Inflammatory macrophage treated with lipopolysaccharide for 4 hours (primary cell): Measurements from ENCODE around the gene CDH2.
A peak's percentile ranks its signal among the peaks of the same experiment; 100 is the strongest.

ENCODE experiments used
- DNase-seq: peaks from one replicate; pipeline ENCODE4 v3.0.0-alpha.2; 2020

Gene CDH2

DNA sequence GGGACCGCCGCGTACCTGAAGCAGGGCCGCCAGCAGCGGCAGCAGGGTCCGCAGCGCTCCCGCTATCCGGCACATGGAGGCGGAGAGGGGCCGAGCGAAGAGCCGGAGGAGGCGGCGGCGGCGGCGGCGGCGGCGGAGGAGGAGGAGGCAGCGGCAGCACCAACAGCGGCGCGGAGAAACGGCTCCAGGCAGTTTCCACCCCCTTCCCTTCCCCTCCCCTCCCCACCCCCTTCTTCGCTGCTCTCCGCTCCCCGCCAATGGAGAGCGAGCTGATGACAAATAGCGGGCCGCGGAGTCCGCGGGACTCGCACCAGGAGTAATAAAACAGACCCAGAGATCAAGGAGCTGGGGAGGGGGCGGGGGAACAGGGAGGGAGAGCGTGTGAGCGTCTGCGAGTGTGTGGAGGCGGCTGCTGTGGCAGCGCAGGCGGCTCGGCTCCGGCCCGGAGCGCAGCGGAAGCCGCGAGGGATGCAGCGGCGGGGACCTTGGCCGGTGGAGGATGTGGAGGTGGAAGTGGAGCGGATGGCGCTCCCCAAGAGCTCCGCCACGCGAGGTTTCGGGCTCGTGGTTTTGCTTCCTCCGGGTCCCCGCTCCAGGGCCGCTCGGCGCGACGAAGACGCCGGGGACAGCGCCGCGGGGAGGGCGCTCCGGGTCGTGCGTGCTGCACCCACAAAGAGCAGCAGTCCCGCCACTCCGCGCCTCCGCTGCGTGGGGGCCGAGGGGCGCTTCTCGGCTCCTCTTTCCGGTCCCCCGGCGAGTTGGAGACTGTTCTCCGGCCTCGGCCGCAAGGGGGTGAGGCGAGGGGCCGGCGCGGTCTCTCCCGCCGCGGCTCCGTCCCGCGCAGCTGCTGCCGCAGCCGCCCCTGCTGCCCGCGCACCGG lies at the start of gene CDH2:
TSS of gene CDH2 (minus strand) at position 183 of the 880 bp plus-strand sequence. CDS start at position 75, 108 bp downstream.
- no peak for DNase-seq

GRCh38 chr18:28212060-28212459 lies 35.1 kb upstream of the CDH2 start:
- no peak for DNase-seq

DNA sequence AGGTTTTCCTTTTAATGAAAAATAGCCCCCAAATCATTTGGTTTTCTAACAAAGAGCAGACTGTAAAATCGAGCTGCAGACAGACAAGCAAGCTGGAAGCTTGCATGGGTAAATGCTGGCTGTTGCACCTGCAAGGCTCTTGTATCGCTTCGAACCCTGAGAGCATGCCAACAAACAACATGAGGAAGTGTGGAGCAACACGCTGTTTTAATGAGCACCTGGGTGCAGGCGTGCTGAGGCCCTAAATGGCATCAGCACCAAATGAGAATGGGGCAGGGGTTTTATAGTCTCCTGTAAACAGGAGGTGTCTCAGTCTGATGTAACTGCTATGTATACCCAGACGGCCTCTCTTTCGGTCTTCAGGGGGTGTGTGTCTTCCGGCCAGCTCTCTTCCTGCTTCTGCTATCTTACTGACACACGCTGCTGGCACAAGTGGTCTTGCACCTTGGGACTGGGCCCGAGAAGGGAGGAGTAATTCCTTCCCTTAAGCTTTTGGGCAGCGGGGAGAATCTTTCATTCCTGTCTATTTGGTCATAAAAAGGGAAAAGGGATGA lies 31.9 kb upstream of the CDH2 start:
- DNase-seq = no peak

GRCh38 chr18:28208268-28208667 lies 31.3 kb upstream of the CDH2 start:
- peak; percentile 21 for DNase-seq

DNA sequence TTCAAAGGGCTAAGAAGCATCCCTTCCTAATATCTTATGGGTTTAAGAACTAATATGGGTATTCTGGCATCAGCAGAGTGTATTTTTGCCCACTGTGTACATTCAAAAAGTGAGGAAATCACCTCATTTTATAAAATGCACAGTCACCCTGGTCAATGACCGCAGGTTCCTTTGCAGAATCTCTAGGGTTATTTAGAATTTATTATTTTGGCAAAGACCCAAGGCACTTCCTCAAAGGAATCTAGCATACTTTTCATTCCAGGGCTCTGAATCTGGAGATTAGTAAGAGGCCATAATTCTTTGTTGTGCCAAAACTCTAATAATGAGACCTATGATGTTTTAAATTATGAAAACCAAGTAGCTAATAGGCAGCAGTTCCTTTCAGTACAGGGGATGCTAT lies 27.2 kb upstream of the CDH2 start:
- DNase-seq = no peak

DNA sequence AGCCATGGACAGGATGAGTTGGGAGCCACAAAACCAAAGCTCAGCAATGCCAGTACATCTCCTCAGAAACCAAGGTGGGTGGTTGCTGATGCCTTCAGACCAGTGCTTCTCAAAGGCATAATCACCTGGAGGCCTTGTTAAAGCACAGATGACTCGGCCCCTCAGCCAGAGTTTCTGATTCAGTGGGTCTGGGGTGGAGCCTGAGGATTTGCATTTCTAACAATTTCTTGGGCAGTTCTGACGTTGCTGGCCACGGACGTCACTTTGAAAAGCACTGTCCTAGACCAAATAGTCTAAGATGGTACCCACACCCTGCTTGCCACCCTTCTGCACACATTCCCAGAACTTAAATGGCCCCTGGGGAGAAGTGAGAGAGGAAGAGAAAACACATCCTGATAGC lies 24.1 kb upstream of the CDH2 start:
- DNase-seq = no peak

GRCh38 chr18:28198620-28199019 lies 21.7 kb upstream of the CDH2 start:
- DNase-seq = no peak

- DNase-seq = no peak
Observed at GRCh38 chr18:28193177-28193778, 16.3 kb upstream of the CDH2 start.

- peak; percentile 49 for DNase-seq
Observed at GRCh38 chr18:28189400-28190239, 12.7 kb upstream of the CDH2 start.

DNA sequence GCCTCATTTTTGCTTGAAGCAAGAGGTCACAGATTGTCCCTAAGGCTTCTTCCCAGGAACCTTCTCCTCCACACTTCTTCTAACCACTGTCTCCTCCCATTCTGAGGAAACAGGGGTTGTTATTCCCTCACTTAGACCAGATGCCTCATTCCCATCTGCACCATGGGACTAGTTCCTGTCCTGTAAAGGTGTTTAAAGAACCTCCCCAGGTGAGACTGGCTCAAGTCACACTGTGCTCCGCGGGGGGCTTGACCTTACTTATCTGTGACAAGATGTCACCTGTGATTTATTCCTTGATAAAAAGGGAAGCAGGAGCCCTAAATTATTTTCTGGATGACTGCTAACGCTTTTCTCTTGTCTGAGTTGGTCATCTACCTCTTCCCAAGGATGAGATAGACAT lies 8.2 kb upstream of the CDH2 start:
- DNase-seq = no peak

DNA sequence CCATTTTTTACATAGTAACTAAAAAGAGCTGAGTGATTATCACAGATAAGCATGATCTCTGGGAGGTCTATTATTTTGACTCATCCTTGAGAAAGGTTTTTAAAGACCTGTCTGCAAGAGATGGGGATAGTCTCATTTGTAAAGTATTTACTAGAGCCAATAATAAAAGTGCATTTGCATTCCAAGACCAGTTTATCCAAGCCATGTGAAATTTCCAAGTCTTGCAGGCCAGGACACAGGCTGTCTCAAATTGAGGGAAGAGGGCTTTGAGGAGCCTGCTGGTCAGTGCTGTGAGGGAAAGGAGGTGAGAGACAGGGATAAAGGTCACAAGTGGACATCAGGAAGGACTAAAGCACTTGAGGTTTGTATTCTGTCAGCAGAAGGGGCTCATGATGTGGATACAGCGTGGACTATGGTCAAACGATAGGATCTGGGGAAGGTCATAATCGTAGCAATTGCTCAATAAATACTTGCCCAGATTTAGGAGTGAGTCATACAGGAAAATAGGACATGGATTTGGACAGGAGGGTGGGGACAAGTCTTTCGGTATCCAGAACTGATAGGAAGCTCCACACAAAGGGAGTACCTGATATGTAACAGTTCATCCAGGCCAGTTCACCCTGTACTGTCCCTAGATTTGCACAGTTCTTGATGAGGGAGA lies 6.6 kb upstream of the CDH2 start:
- DNase-seq = no peak

GRCh38 chr18:28181616-28182015 lies 4.7 kb upstream of the CDH2 start:
- no peak for DNase-seq

DNA sequence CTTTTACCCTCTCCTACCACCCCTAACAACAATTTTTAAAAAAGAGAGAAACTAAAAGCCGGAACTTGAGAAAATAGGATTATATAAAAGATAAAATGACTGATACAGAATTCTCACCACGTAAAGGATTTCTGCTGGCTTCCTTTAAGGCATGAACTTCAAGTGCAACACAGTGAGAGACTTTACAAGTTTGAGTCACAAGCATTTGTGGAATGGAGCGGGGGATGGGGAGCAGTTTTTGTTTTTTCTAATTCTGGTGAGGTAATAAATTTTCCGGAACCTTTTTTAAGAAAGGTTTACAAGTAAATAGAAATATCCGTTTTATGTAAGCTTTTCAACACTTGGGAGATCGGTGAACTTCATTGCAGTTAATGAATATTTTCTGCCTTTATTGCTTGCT lies 1.8 kb upstream of the CDH2 start:
- no peak for DNase-seq

DNA sequence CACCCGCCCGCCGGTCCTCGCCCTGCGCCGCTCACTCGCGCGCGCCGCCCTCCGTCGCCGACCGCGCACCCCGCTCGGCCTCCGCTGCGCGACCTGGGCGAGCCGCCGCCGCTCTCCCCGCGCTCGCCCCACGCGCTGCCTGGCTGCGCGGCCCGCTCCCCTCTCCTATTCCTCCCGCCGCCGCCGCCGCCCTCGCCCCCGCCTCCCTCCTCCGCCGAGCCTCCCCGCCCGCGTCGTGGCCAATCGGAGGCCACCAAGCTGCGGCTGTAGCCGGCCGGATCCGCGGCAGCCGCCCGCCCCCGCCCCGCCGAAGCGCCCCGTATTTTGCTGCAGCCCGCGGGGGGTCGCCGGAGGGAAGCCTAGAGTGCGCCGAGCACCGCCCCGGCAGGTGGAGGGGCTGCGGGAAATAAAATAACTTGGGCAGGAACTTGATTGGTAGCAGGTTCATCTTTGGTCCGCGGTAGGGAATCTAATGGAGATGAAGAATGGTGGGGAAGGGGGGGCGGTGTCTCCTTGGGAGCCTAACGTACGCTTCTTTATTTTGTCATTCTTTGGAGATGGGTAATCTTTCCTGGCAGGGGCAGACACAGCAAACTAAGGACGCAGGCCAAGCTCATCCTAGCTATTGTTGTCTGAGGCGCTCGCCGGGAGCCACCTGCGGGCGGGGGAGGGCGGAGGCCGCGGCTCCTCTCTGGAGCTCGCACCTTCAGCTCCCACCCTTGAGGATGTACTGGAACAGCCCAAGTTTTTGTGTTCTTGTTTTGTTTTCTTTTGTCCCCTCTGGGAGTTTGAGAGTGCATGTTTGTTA lies 1.1 kb upstream of the CDH2 start:
- no peak for DNase-seq

- DNase-seq = no peak
Observed at GRCh38 chr18:28176698-28176947, 307 bp downstream of the CDH2 start.

GRCh38 chr18:28175930-28176697 lies 816 bp downstream of the CDH2 start:
- DNase-seq = no peak

- no peak for DNase-seq
Observed at GRCh38 chr18:28175150-28175929, 1.6 kb downstream of the CDH2 start.

DNA sequence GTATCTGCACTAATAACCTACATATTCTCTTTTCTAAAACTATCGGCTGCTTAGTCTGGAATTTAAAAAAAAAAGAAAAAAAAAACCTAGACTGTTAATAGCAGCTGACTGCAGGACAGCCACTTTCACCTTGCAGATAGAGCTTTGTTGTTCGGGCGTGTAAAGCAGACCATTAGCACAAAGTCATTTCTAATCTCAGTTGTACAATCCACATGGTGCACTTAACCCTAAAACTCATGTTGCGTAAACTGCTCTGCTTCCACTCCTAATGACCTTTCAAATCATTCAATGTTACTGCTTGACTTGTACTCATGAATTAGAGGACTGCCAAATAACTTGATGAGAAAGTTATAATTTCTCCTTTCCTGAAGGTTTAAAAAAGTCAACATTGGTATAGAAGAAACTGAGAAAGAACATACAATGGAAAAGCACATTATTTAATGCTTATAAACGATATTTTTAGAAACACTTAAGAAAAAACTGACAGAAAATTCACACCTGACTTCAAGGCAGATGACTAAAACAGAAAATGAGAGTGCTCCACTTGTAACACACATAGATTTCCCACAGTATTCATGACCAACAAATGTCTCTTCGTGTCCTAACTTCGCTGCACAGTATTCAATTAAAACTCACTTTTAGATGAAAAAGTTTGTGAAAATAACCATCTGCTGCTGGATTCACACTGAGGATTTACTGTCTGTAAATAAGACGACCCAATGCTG lies 2.6 kb downstream of the CDH2 start:
- no peak for DNase-seq

DNA sequence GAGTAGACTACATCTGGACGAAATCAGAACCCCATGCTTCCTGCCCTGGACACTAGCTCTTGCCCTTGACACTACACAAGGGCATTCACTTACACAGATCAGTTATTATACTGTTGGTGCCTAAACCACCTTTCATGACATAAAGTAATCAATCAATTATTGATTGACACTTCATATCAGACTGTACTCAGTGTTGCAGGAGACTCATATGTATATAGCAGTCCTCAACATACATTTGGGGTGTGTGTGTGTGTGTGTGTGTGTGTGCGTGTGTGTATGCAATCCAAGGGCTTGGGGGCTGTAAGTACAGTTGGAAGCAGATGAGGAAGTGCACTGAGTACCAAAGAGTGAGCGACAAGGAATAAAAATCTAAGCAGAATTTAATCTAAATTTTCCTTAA lies 5.1 kb downstream of the CDH2 start:
- no peak for DNase-seq

- DNase-seq = no peak
Observed at GRCh38 chr18:28168725-28169124, 8.2 kb downstream of the CDH2 start.
